T-helper 1 cell treated with Interleukin-12 subunit alpha and Interleukin-12 subunit beta and Interleukin-4 antibody, amounts not matched to agents 30 ng/mL and 1 ng/mL, for 36 hours (primary cell): ENCODE measurements around the gene CCDC92. TPM values are rescaled to one million over a fixed set of nuclear protein-coding genes. Genes with fewer than 3 reads are reported as not detected.

ENCODE experiments used
- intact Hi-C: fragments of 100-400 bp; cut with micrococcal nuclease; formaldehyde crosslinking; loops from one replicate; pipeline ENCODE4 v1.15.1; 2024
- total RNA-seq: library from RNA; stranded (reverse); gene quantifications from 2 replicates; pipeline ENCODE4 v1.2.3, GENCODE V29; 2022

Gene CCDC92, protein sequence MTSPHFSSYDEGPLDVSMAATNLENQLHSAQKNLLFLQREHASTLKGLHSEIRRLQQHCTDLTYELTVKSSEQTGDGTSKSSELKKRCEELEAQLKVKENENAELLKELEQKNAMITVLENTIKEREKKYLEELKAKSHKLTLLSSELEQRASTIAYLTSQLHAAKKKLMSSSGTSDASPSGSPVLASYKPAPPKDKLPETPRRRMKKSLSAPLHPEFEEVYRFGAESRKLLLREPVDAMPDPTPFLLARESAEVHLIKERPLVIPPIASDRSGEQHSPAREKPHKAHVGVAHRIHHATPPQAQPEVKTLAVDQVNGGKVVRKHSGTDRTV
- total RNA-seq: 19.5 and 22.3 TPM in 2 replicates

DNA sequence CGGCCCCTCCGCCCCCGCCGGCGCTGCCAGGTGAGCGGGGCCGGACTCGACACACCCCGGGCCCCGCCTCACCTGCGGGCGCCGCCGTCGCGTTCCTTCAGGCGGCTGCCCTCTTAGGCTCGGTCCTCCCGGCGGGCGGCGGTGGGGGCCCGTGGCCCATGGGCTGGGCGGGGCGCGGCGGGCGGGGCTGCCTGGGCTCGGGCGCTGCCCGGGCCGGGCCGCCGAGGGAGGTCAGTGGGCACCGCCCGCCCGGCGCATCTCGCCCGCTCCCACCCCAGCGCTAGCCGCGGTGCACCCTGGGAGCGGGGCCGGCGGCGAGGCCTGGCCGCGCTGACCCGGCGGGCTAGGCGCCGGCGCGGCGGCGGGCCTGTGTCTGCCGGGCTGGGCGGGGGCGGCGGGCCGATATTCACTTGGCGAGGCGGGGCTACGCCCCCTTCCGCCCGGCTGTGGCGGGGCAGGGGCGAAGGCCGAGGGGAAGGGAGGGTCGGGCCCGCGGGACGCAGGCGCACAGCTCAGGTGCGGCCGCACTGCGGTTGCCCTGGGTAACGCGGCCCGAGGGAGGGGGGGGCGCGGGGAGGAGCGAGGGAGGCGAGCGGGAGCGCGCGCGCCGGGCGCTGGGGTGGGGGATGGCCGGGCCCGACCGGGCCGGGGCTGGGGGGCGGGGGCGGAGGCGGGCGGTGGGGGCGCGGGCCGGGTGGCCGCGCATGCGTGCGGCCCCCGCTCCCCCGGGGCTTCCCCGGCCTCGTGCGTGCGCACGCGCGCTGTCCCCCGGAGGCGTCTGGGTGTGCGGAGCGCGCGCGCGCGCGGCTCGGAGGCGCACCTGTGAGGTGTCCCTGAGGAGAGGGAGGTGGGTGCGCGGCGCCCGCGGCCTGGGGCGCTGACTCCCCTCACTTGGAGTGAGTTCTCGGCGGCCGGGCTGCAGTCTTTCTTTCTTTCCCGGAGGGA, at the start of gene CCDC92, which contains the start of gene ZNF664:
TSS of gene CCDC92 (minus strand) at position 375 of the 945 bp plus-strand sequence. CDS start 28,526 bp downstream, outside the sequence.
TSS of gene ZNF664 (plus strand) at position 759 of the 945 bp plus-strand sequence. CDS start 38,930 bp downstream, outside the sequence.
- intact Hi-C loops: loop anchor here (1.0 to 10.0 kb wide), 5 partner anchors 34 to 940 kb away; partner anchors contain the start of genes ATP6V0A2, NCOR2, SBNO1 and UBC

DNA sequence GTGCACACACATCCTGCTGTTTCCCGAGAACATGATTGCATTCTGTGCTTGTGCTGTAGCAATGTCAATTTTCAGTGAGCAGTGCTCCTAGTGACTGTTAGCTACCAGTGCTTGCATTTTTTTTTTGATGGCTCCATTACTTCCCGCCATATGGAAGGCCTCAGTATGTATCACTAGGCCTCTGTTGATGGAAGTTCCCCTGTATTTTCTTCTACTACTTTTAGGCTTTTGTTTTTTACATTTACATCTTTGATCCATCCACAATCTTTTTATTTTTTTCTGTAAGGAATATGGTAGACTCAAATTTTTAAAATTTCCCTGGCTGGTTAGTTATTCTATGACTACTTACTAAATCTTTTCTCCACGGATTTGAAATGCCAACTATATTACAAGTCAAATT, 49.5 kb upstream of the CCDC92 start:
- intact Hi-C loops: no loop called here

DNA sequence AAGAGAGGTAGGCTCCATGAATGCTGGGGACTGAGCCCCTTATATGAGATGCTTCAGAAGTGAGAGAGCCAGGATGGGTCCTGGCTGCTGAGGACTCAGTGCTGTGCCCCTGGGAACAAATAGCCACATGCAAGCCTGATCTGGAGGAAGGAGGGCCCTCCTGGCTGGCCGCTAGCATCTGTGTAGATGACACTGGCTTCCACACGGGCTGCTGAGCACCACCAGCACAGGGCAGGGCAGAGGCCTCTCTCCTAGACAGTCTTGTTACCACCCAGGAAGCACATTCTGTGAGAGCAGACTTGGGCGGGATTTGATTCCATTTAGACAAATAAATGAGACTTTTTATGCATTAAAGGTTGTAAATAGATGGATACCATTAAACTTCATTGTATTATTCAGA, 48.4 kb upstream of the CCDC92 start:
- intact Hi-C loops: no loop called here

DNA sequence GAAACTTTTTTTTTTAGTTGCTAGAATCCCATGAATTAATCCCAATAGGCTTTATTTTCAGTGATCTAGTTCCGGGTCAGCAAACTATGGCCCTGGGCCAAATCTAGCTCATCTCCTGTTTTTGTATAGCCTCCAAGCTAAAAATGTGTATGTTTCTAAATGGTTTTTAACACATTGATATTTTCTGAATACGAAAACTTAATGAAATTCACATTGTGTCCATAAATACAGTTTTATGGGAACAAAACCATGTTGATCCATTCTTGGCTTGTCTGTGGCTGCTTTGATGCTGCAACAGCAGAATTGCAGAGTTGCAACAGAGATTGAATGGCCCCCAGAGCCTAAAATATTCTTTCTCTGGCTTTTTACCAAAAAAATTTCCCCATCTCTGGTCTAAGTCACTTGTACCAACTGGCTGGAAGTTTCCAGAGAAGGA, 47.9 kb upstream of the CCDC92 start:
- intact Hi-C loops: no loop called here

DNA sequence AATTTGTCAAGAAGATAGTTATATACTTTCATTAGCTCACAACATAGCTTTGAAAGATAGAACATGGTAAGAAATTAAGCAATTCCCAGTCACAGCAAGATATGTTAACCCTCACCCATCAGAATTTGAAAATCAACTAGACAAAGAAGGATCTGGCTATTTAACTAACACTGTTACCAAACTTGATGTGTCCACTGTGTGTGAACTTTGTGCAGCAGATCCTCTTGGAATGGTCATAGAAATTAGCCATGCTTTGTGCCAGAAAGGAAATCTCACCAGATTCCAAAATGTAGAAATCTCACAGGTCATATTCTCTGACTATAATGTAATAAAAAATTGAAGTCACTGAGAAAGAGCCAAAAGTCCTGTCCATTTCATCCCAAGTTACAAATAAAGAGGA, 46.5 kb upstream of the CCDC92 start:
- intact Hi-C loops: no loop called here

DNA sequence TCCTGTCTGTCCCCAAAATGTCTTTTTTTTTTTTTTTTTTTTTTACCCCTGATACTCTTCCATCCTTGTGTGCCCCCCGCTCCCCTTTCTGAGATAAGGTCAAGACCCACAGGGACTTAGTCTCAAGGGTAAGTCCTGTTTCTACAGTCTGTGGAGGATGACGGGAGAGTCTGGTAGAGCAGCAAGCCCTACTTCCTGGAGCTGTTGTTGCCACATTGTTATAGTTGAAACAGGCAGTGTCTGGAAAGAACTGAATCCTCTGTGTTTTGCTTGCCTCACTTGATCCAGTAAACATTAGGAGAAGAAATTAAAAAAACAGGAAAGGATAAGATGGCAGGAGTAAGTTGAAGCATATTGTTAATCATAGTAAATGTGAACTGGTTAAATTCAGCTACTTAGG, 45.9 kb upstream of the CCDC92 start:
- intact Hi-C loops: no loop called here

DNA sequence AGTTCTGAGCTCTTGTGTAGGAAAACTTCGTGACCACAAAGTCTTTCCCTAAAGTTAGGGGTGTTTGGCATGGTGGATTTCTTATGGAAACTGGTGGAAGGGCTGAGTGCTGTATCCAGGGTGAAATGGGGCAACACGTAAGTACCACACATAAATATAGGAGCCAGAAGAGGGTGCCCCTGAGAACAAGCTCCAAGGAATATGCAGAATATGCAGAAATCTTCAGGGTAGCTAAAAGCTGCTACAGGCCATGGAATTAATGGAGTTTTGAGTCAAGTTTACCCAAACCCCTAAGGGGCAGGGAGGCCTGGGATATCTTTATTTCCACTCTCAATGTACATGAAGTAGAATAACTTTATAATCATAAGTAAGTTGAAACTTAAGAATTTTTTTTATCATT, 44.4 kb upstream of the CCDC92 start:
- intact Hi-C loops: no loop called here

DNA sequence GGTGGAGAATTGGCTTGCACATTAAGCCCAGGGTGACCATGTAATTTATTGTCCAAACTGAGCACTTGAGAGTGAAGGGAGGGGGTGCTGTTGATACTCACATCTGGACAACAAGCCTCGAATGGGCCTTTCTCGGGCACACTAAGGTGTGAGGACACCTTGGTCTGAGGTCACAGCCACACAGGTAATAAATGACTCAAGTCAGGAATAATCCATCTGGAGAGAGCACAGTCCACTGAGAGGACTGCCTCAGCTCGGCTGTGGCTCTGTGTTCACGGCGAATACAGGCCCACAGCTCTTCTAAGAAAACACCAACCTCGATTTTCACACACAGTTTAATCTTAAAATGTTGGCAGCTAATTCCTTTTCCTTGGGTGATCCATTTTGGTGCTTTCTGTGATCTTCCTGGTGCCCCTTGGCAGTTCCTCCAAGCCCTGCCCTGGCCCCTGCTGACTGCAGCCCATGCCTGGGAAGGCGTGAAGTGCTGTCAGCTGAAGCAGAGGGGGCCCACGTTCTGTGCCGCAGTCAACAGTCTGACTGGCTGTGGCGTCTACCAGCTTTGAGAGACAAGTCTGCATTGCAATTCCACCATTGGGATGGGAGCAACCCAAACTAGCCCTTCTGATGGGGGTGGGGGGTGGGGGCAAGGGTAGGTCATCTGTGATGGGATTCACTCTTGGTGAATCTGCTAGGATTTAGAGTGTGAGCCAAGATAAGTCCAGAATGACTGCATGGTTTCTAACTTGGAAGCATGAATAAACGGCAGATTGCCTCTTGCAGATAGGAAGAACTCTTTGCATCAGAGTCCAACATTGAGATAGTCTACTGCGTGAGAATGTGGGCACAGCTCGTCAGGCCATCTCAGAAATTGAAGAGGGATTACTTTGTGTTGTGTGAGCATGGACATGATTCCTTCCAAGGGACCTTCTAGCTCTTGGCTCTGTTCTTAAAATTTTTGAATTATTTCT, 43.1 kb upstream of the CCDC92 start:
- intact Hi-C loops: no loop called here

DNA sequence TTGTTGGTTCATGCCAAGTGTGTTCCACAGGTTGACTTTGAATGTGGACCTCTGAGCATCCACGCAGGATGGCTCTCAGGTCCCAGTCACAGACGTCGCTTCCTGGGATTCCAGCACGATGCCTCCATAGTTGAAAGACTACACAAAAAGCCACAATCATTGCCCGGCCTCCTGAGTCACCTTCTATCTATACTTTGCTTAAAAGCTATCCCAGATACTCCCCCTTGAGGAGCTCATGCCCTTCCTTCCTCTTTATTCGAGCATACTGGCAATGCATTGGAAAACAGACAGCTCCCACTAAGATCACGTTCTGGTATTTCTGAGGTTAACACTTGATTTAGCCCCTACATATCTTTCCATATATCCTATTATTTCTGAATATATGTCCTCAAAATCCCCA, 40.4 kb upstream of the CCDC92 start:
- intact Hi-C loops: no loop called here

DNA sequence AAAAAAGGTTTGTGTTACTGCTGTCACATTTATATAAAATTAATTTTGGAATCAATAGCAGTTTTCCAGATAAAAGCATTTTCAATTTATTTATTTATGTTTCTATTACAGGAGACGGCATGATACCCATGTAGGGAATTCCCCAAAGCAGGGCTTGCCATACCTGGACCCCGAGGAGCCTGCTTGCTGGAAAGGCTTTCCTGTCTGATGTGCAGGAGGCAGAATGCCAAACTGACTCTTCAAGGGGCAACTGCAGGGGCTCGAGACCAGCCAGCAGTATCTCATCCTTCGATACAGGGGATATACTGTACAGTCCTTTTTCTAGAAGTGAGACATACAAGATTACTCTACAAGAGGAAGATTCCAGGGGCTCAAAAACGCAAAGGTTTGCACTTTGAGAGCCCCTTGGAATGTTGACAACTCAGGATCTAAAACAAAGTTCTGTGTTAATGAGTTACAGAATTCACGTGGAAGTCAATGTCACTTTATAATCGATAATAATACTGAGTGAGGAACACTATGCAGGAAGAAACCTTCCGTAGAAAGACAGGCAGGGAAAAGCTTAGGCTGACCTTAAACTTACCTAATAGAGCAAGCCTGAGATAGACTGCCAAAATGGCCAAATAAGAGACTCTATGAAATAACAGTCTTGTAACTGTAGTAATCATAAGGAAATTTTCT, 38.9 kb upstream of the CCDC92 start:
- intact Hi-C loops: no loop called here

DNA sequence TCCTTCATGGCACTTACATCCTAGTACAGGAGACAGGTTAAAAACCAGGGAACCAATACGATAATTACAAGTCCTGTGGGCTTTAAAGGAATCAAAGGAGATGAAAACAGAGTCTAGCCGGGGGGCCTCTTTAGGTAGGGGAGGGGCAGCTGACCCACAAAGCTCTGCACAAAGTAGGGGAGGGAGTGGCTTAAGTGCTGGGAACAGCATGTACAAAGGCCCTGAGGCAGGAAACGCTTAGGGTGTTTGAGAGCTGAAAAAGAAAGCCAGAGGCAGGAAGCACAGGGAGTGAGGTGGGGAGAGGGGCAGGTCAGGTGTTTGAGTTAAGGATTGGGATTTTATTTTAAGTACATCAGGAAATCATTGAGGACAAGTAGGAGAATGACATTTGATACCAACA, 38.1 kb upstream of the CCDC92 start:
- intact Hi-C loops: no loop called here

DNA sequence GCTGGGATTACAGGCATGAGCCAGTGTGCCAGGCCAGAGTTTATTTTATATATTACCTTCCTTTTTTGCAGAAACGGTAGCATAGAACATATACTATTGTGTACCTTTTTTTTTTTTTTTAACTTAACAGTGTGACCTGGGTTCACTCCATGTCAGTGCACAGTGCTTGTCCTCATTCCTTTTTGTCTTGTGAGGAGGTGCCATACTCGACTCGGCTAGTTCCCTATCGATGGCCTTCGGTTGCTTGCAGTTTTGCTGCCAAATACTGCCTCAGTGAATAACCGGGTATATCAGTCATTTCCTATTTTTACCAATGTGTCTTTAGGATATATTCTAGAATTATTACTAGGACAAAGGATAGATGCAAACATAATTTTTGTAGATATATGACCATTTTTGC, 37.1 kb upstream of the CCDC92 start:
- intact Hi-C loops: no loop called here

DNA sequence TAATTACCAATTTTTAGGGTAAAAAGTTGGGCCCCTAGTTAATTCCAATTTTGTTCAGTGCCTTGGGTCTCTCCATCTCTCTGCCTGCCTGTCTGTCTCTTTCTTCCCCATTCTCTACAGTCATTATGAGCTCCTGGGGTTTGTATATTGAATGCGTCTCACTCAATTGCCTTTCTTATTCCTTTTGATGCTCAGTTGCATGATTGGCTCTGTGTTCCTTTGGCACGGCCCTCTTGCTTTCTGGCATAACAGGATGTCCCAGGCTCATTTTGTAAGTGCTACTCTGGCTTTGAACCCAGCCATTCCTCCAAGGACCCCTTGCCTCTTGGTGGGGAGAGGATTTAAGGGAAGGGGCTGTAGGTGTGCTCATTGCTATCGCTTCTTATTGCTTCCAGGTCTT, 36.0 kb upstream of the CCDC92 start:
- intact Hi-C loops: no loop called here

DNA sequence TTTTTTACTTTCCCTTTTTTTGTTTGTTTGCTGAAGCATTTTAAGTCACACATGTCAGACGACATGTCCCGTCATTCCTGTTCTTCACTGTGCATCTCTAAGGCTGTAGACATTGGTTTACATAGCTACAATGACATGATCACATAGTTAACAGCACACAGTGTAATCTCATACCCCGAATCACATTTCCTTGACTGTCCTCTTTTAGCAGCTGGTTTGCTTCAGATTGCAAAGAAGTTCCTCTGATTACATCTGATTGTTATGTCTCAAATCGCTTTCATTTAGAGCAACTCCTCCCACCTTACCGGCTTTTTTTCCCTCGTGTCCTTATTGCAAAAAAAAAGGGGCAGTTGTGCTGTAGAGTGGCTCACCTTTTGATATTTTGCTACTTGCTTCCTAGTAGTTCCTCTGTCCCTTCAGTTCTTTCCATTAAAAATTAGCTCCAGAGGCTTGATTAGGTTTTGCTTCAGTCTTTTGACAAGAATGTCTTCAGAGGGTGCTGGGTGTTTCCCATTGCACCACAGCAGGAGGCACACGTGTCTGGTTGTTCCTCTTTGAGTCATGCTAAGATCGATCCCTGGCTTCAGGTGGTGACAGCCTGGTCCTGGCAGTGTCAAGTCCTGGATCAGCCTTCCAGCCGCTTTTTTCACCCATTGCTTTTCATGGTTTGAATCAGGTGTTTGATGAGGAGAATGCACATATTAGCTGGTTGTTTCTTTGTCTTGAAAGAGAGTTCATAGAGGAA, 35.4 kb upstream of the CCDC92 start:
- intact Hi-C loops: loop anchor here (2.0 kb wide), 1 partner anchor 35 kb away; the partner anchor contains the start of genes CCDC92 and ZNF664

DNA sequence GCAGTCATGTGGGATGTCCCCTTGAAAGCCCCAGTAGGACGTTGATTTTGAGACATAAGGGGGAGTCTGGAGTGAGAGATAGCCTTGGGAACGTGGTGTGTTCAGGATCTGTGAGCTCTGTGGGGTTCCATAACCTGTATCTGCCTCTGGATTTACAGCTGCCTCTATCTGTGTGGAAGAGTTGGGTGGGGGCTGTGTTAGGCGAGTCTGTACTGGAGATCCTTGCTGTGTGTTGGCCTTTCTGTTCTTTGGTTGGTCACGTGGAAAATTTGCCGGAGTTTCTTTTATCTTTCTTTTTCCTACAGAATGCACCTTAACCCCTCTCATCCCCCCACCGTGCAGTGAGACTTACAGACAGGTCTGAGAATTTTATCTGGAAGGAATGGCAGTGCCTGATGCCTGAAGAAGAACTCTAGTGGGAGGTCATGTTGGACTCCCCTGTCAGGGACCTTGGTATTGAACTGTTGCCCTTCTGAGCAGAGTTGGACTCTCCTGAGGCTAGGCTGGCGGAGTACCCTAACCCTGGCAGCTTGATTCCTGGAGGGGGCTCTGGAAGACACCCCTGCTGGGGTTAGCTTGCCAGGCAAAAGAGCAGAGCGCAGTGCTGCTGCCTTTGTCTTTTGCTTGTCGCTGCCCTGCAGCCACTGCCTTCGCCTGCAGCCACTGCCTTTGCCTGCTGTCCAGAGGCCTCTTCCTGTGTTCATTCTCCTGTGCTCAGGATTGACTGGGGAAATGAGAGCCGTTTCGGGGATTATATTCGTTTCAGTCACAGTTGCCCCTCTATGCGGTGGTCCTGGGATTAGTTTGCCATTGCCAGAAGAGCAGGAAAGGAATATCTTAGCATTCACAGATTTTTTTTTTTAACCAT, 34.4 kb upstream of the CCDC92 start:
- intact Hi-C loops: loop anchor here (2.0 kb wide), 1 partner anchor 34 kb away; the partner anchor contains the start of genes CCDC92 and ZNF664

DNA sequence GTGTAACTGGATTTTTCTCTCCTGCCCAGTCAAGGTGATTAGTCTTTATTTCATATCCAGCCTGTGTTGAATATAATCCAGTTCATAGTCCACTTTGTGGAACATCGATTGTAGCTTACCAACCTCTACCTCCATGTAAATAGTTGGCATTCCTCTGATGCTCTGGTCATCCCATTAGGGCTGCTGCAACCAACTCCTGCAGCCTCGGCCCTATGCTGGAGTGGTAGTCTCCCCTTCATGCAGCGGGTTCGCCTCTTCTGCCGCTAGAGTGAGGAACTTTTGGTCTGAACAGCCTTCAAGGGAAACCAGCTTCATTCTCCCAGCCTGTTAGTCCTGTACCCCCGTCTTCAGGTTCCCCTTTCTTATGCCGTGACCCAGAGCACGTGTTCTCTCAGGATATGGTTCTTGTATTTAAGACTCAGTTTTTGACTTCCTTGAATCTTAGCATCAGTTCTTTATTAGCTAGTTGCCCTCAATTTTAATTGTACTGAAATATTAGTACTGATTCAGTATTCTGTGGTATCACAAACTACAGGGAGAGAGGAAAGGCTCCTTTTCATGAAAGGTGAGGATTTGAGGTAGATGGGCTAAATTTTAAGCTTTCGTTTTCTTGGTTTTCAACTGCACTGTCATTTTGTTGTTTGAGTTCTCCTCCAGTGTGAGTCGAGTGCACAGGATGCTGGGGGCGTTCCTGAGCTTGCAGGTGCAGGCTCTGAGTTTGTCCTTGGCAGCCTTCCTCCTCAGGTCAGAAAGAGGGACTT, 33.6 kb upstream of the CCDC92 start:
- intact Hi-C loops: loop anchor here (2.0 kb wide), 1 partner anchor 33 kb away; the partner anchor contains the start of genes CCDC92 and ZNF664

DNA sequence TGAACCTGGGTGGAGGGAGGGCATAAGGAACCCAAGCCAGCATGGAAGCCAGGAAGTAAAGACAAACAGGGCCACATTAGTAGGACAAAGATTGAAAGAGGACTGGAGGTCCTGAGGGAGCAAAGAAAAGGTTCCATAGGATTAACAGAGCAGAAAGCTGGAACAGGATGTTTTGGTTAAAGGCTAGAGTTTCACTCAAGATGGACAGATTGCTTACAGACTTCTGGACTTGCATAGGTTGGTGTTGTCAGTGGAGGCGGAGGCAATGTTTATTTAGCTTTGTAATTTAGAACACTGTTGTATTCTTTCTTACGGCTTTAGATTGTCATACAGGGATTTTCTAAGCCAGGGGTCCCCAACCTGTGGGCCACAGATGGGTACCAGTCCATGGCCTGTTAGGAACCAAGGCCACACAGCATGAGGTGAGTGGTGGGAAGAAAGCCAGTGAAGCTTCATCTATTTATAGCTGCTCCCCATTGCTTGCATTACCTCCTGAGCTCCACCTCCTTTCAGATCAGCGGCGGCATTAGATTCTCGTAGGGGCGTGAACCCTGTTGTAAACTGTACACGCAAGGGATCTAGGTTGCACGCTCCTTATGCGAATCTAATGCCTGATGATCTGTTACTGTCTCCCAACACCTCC, 31.7 kb upstream of the CCDC92 start:
- intact Hi-C loops: no loop called here
